Right hindlimb (tissue), 1 donor: ENCODE measurements around the gene TSNAXIP1.
A peak's percentile ranks its signal among the peaks of the same experiment; 100 is the strongest.

Source experiments
- DNase-seq: peaks from one replicate; pipeline ENCODE4 v3.0.0-alpha.2; 2018

The TSNAXIP1 gene

DNA sequence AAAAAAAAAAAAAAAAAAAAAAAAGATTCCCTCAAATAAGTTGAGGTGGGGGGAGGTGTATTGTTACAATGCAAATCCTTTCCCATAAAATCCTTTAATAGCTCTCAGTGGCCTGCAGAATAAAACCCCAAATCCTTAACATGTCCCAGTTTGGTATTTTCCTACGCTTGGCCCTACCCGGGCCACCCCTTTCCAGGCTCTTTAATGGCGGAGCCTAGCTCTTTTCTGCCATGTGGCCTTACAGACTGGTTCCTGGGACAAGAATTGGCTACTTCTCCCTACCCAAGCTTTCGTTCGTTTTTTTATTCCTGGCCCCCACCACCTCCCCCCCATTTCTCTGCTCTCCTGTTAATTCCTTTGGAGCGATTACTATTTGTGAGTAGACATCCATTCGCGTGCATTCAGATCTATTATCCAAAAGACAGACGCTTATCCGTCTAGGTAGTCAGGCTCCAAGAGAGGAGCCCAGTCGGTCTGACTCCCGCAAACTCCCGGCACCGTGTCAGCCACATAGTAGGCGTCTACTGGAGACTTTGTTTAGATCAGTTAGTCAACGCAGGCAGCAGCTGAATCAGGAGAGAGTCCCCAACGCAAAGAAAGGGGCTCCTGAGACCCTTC is 34.6 kb downstream of the TSNAXIP1 start:
- DNase-seq = no peak

GRCh38 chr16:67841816-67842508 is 35.3 kb downstream of the TSNAXIP1 start, which contains the start of gene THAP11:
TSS of gene THAP11 (plus strand) at chr16:67842320. CDS start at chr16:67842555, 235 bp downstream.
- DNase-seq = peak; percentile 97

DNA sequence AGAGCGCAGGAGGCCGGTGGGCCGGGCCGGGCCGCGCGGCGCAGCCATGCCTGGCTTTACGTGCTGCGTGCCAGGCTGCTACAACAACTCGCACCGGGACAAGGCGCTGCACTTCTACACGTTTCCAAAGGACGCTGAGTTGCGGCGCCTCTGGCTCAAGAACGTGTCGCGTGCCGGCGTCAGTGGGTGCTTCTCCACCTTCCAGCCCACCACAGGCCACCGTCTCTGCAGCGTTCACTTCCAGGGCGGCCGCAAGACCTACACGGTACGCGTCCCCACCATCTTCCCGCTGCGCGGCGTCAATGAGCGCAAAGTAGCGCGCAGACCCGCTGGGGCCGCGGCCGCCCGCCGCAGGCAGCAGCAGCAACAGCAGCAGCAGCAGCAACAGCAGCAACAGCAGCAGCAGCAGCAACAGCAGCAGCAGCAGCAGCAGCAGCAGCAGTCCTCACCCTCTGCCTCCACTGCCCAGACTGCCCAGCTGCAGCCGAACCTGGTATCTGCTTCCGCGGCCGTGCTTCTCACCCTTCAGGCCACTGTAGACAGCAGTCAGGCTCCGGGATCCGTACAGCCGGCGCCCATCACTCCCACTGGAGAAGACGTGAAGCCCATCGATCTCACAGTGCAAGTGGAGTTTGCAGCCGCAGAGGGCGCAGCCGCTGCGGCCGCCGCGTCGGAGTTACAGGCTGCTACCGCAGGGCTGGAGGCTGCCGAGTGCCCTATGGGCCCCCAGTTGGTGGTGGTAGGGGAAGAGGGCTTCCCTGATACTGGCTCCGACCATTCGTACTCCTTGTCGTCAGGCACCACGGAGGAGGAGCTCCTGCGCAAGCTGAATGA is 36.0 kb downstream of the TSNAXIP1 start:
- DNase-seq = peak; percentile 64

GRCh38 chr16:67843343-67843765 is 36.7 kb downstream of the TSNAXIP1 start:
- DNase-seq = no peak

- no peak for DNase-seq
These were observed 37.8 kb downstream of the TSNAXIP1 start for GRCh38 chr16:67844497-67844896.

- DNase-seq = no peak
These were observed 38.8 kb downstream of the TSNAXIP1 start for GRCh38 chr16:67845291-67846062.

DNA sequence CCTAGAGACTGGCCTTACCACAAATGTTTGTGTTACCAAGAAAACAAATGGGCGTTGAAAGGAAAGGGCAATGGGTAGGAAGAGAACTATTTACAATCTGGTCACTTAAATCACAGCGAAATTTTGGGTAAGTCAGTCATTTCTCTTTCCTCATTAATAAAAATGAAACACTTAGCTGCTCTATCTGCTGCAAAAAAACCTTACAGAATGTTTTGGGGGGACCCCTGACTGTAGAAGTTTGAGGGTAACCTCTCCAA is 39.3 kb downstream of the TSNAXIP1 start:
- no peak for DNase-seq

DNA sequence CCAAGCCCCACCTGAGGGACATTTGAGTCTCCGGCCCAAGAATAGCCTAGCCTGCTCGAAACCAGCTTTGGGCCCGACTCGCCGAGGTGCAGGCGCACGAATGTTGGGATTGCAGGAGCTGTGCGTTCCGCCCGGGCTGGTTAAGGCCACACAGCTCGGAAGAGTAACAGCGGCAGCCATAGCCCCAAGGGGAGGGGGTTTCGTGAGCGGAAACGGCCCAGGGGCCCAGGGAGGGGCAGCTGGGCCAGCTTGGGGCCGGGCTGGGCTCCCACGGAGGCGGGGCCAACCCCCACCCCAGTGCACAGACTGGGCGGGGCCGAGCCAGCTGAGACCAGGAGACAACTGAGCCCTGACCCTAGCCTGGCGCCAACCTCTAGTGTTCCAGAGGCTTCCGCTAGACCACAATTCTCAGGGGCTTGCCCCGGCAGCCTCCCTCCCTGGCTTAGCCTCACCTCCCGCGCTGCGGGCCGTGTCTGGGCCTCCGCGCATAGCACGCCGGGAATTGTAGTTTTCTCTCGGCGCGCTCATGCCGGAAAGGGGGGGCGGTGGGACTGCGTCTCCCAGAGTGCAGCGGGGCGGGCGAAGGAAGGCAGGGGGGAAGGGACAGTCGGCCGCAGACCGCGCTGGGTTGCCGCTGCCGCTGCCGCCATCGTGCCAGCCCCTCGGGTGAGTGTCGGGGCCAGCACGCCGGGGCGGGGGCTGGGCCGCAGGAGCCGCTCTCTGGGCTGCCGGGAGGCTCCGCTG is 39.8 kb downstream of the TSNAXIP1 start, which contains the start of gene NUTF2:
Gene NUTF2 (plus strand): TSS at position 614 of the 744 bp plus-strand sequence. CDS start 18,198 bp downstream, outside the sequence.
- peak; percentile 98 for DNase-seq

DNA sequence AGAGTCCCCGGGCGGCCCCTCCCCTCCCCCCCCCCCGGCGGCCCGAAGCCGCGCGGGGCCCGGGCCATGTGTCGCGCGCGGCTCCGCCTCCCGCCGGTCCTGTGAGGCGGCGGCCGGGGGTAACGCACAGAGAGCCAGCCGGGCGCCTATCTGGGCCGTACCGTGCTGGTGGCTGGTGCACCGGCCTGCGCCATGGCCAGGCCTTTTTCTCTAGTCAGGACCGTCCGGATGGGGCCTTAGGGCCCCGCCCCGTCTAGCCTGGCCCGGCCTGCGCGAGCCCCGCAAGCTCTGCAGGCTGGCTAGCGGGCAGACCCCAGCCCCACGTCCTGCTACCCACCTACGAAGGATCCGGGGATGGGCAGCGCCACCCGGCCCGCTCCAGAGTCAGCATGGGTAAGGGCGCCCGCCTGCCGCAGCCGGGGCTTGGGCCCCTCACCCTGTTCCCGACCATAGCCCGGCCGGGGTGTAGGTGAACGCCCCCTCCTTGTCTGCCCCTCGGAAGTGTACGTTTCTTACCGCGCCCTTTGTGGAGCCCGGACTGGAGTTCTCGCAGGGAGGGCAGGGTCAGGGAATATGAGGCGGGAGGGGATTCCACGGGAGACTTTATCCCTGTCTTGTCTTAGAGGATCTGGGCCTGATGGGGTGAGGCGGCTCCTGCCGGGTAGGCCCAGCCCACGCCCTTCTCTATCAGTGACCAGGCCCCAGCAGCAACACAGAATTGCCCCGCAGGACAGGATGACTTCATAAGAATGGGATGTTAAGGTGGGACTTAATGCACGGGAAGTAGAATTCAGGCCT is 40.6 kb downstream of the TSNAXIP1 start, which contains the start of gene CENPT:
Gene CENPT (minus strand): TSS at position 630 of the 798 bp plus-strand sequence. CDS start 13,834 bp downstream, outside the sequence.
- DNase-seq = peak; percentile 27

GRCh38 chr16:67848118-67848517 is 41.4 kb downstream of the TSNAXIP1 start:
- DNase-seq = no peak

DNA sequence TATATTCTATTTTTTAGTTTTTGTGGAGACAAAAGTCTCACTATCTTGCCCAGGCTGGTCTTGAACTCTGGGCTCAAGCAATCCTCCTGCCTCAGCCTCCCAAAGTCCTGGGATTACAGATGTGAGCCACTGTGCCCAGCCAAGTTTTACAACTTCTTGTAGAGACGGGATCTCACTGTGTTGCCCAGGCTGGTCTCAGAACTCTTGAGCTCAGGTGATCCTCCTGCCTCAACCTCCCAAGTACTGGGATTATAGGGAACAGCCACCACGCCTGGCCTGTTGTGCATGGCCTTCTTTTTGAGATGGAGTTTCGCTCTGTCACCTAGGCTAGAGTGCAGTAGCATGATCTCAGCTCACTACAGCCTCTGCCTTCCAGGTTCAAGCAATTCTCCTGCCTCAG is 47.0 kb downstream of the TSNAXIP1 start:
- no peak for DNase-seq

DNA sequence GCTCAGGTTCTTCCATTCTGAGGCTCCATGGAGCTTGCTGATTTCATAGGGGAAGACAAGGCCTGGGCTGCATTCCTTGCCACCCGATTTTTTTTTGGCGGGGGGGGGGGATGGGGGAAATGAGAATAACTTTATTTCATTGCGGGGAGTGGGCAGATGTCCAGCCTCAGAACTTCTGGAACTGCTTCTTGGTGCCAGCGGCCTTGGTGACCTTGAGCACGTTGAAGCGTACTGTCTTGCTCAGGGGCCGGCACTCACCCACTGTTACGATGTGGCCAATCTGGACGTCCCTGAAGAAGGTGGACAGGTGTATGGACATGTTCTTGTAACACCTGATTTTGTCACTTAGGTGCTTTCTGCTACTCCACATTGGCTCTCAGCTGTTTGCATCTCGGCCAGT is 49.1 kb downstream of the TSNAXIP1 start:
- no peak for DNase-seq

DNA sequence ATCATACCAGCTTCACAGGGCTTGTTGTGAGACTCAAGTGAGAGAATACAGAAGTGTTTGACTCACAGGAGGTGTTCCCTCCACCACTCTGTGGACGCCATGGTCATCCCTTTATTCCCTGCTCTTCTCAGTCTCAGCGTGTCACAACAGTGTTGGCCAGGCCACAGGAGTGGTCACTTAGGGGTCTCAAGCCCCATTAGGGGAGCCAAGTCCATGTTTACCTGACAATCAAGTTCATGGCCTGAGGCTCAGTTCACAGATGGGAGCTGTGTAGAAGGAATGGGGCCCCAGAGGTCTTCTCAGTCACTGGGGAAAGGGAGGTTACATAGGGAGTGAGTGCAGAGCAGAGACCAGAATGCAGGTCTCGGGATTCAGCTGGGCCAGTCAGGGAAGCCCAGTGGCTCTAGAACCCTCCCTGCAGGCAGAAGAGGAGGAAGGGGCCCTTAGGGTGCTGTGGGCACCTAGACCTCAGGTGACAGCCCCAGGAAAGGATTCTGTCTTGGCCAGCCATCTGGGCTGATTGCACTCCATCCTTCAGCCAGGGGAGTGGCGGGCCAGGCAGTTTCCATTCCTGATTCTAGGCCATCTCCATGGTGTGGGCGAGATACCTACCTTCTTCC is 50.3 kb downstream of the TSNAXIP1 start:
- no peak for DNase-seq

- peak; percentile 51 for DNase-seq
These were observed 51.0 kb downstream of the TSNAXIP1 start for GRCh38 chr16:67857547-67858233.

DNA sequence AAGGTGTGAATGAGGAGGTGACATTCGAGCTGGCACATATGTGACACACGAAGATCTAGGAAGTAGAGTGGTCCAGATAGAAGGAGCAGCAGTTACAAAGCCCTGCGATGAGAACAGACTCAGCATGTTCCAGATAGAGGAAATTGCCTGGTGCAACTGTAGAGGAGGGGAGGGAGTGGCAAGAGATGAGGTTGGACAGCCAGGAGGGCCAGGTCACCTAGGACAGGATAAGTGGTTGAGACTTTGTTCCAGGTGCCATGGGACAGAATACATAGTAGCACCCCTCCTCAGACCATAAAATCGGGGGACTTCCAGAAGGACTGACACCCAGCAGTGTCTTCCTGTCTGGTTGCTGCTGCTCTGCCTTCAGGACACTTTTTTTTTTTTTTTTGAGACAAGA is 51.8 kb downstream of the TSNAXIP1 start:
- DNase-seq = no peak

GRCh38 chr16:67860589-67861398 is 54.1 kb downstream of the TSNAXIP1 start:
- no peak for DNase-seq

DNA sequence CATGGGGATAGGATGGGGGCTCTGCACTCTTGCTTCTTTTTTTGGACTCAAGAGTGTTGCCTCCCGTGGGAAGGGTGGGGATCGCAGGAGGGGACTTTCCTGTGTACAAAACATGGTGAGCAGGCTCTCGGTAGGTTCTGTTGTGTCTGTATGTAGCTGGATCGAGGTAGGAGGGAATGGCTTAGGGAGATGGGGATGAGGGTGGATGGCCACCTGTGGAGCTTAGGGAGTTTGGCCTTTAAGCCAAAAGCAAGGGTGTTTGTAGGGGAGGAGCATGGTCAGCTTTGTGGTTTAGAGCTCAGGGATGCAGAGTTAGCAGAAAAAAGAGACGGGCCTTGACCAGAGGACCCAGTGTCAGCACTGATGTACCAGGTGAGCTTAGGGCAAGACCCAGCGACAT is 55.2 kb downstream of the TSNAXIP1 start:
- DNase-seq = no peak

DNA sequence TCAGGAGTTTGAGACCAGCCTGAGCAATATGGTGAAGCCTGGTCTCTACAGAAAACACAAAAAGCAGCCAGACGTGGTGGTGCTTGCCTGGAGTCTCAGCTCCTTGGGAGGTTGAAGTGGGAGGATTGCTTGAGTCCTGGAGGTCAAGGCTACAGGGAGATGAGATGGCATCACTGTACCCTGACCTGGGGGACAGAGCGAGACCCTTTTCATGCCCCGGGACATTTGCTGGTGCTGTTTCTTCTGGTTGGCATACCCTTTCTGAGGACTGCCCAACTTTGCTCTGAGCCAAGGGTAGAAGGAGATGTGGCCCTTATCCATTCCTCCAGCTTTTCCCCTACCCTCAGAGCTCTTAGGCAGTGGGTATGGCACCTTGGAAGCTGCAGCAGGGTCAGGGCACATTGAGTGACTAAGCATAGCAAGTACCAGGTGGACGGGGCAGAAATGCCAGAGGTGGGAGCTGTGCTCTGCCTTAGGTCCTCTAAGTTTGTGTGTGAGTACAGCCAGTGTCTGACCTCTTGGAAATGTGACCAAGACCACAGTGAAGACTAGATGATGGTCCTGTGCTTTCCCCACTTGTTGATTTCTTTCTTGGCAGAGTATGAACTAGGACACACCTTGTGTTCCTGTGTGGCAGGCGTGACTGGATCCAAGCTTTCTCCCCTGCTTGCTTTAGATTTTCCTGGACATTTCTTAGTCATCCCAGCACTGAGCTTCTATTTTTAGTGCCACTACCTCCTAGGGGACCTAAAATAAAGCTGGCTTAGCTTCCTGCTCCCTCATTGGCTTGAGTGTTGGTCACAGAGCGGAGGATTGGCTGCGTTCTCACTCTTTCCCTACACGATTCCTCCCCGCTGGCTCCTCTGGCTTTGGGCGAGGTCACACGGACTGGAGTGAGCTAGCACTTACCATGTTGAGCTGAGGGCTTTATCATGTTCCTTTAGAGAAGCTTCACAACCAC is 56.2 kb downstream of the TSNAXIP1 start:
- peak; percentile 70 for DNase-seq
